Prostate gland (tissue), 2 donors: ENCODE data around the gene ZNF837. TPM values are rescaled to one million over a fixed set of nuclear protein-coding genes. Genes with fewer than 3 reads are reported as not detected.

Source experiments
- DNase-seq: peaks from one replicate; pipeline ENCODE4 v3.0.0-alpha.2; 2019; ENCODE audit warnings: low spot score
- H3K27ac ChIP-seq, 2 donors: fragments of 200-600 bp; sonication (generic); 2 replicates each; pipeline ENCODE4 v1.5.1; 2017 to 2019
- H3K27me3 ChIP-seq: fragments of 200-600 bp; sonication (generic); replicated peaks from 2 replicates; pipeline ENCODE4 v1.5.1; 2019; ENCODE audit not compliant: insufficient read depth
- H3K36me3 ChIP-seq, 2 donors: fragments of 200-600 bp; sonication (generic); 1 replicate in 1 of 2; 2 replicates in 1 of 2; pipeline versions ENCODE4 v1.5.1 to v1.8.1; 2017 to 2019
- H3K4me1 ChIP-seq: fragments of 200-600 bp; sonication (generic); replicated peaks from 2 replicates; pipeline ENCODE4 v1.5.1; 2019
- H3K4me3 ChIP-seq, 2 donors: fragments of 200-600 bp; sonication (generic); 2 replicates each; pipeline ENCODE4 v1.5.1; 2017 to 2019
- H3K9me3 ChIP-seq: fragments of 200-600 bp; sonication (generic); 2 replicates; pipeline ENCODE4 v1.5.1; 2017
- POLR2A ChIP-seq: fragments of 450-650 bp; IDR thresholded peaks from one replicate; pipeline ENCODE4 v1.6.1; 2016; ENCODE audit warnings: antibody characterized with exemption, mild to moderate bottlenecking
- POLR2AphosphoS5 ChIP-seq: sonication (generic); formaldehyde crosslinking; IDR thresholded peaks from one replicate; pipeline ENCODE4 v1.6.1; 2017; ENCODE audit warnings: antibody characterized with exemption
- WGBS: methylation state at CpG from one replicate; pipeline ENCODE4 v1.1.5; 2018; 5-methylcytosine and 5-hydroxymethylcytosine counted together
- intact Hi-C: fragments of 100-400 bp; cut with DNase I; formaldehyde crosslinking; loops from one replicate; pipeline ENCODE4 v1.14.2; 2022
- total RNA-seq, 2 donors: library from RNA; depleted of rRNA; stranded (reverse); fragments of >200 nt; gene quantifications; one replicate each; pipeline ENCODE4 v1.1.0, GENCODE V29; 2016
- TF ChIP-seq, protein P1 (sequence below), 4 experiments: fragments of 200-600 bp in 2 of 4; fragments of 450-650 bp in 2 of 4; sonication (generic) in 2 of 4; IDR thresholded peaks; 1 replicate in 3 of 4; 2 replicates in 1 of 4; pipeline ENCODE4 v1.5.1; 2016 to 2019; ENCODE audit warnings: antibody characterized with exemption in 4 of 4, mild to moderate bottlenecking in 2 of 4, moderate library complexity in 2 of 4

Gene ZNF837
- total RNA-seq, 2 donors from 2014 or later: 12.2 to 15.7 TPM

DNA sequence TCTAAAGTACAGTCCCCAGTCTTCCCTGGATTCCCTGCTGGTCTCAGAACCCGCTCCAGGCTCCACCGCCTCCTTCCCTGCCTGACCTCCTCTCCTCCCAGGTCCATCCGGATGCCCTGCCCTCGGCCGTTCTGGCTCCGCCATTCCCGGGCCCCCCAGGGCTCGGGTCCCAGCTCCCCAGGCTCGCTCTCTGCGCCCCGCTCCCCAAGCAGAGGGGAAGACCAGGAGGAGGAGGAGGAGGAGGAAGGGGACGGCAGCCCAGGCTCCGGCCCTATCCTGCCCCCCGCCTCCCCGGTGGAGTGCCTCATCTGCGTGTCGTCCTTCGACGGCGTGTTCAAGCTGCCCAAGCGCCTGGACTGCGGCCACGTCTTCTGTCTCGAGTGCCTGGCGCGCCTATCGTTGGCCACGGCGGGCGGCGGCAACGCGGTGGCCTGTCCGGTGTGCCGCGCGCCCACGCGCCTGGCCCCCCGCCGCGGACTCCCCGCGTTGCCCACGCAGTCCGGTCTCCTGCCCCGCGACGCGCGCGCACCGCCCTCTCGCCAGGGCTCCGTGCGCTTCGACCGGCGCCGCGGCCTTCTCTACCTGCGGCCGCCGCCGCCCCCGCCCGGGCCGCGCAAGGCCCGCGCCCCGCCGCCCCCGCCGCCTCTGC, 15.3 kb upstream of the ZNF837 start:
- no peaks in the 10 kb centered on the region for H3K27me3 ChIP-seq
- no peaks in the 10 kb centered on the region for H3K9me3 ChIP-seq
- H3K4me3 ChIP-seq: peak overlapping the region; percentile 10 to 36
- peak overlapping the region; percentile 56 to 69 for H3K27ac ChIP-seq
- intact Hi-C loops: no loop called here
- H3K4me1 ChIP-seq: no peaks in the 10 kb centered on the region
- TF ChIP-seq POLR2A (no peak), POLR2AphosphoS5 (no peak)
- TF ChIP-seq, protein P1, sequence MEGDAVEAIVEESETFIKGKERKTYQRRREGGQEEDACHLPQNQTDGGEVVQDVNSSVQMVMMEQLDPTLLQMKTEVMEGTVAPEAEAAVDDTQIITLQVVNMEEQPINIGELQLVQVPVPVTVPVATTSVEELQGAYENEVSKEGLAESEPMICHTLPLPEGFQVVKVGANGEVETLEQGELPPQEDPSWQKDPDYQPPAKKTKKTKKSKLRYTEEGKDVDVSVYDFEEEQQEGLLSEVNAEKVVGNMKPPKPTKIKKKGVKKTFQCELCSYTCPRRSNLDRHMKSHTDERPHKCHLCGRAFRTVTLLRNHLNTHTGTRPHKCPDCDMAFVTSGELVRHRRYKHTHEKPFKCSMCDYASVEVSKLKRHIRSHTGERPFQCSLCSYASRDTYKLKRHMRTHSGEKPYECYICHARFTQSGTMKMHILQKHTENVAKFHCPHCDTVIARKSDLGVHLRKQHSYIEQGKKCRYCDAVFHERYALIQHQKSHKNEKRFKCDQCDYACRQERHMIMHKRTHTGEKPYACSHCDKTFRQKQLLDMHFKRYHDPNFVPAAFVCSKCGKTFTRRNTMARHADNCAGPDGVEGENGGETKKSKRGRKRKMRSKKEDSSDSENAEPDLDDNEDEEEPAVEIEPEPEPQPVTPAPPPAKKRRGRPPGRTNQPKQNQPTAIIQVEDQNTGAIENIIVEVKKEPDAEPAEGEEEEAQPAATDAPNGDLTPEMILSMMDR (IDR thresholded peaks at IDR 0.05): no peak
- H3K36me3 ChIP-seq: peaks cover 12 to 22% of the 10 kb centered on the region in 2 donors
- 3% methylated on average over 51 of the region's 75 CpGs for WGBS
- no peak for DNase-seq

DNA sequence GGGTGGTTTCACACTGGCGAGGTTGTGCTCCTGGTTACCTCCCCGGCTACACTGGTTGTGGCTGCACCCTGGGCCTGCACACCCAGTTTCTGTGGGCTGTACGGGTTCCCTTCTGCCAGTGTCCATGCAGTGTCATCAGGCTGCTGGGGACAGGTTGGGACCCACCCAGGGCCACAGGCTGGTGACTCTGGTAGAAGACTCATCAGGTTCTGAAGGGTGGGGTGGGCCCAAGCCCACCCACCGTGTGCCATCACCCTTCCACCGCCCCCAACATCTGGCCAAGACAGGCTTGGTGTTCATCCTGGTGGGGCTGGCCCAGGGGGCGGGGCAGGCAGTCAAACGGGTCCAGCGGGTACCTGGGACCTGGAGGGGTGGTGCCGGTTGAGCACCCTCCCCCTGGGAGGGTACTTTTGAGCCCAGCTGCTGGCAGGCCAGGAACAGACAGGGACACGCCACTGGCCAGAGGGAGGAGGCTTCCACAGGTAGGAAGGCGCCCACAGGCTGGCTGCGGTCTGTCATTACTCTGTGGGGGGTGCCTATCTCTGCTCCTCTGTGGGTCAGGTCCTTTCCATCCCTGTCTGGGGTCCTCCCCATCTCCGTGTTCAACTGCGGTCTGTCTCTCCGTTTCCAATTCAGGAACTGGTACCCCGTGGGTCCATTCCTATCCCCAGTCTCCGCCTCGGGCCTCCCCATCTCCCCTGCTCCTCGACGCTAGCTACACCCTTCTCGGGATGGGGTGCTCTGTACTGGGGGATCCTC, 14.6 kb upstream of the ZNF837 start, which contains the start of gene RNF225:
Gene RNF225, plus strand, starts transcription at position 437 of the 759 bp plus-strand sequence. CDS start 434 bp downstream, outside the sequence.
- Histone ChIP-seq H3K27ac (peak within 1 kb of the TSS; percentile 56 to 69), H3K27me3 (no peaks in the 10 kb centered on the region), H3K9me3 (no peaks in the 10 kb centered on the region), H3K4me3 (peak within 1 kb of the TSS; percentile 10 to 36), H3K36me3 (peaks cover 12 to 22% of the 10 kb centered on the region in 2 donors), H3K4me1 (no peaks in the 10 kb centered on the region)
- peak; percentile 89 for DNase-seq
- TF ChIP-seq POLR2A: peak; percentile 87
- TF ChIP-seq, protein P1 (IDR thresholded peaks at IDR 0.05): peak in 1 of 4 experiments; percentile 10
- peak; percentile 96 for TF ChIP-seq POLR2AphosphoS5
- 21% methylated on average over 20 of the region's 21 CpGs for WGBS
- intact Hi-C loops: no loop called here

DNA sequence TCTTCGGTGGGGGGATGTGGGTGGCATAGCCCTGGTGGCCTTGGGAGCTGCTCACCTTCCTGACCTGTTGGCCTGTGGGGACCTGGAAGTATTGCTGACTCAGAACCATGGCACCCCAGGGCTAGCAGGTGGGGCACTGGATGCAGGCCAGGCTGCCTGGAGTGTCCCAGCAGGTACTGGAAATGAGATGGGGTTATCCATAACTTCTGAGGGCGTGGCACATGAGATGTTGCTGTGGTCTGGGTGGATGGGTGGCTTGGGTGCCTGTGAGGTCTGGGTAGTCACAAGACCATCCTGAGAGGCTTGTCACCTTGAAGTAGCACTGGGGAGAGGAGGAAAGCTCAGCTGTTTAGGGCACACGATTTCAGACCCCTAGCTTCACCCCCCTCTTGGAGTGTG, 14.0 kb upstream of the ZNF837 start:
- H3K36me3 ChIP-seq: peaks cover 12 to 22% of the 10 kb centered on the region in 2 donors
- no peaks in the 10 kb centered on the region for H3K4me1 ChIP-seq
- H3K27me3 ChIP-seq: no peaks in the 10 kb centered on the region
- DNase-seq: no peak
- peak overlapping the region; percentile 56 to 69 for H3K27ac ChIP-seq
- WGBS: 65% methylated on average over 3 of the region's 3 CpGs
- no peaks in the 10 kb centered on the region for H3K9me3 ChIP-seq
- intact Hi-C loops: no loop called here
- no peak overlapping the region for H3K4me3 ChIP-seq
- TF ChIP-seq POLR2AphosphoS5 (no peak), POLR2A (no peak)
- TF ChIP-seq, protein P1 (IDR thresholded peaks at IDR 0.05): no peak

DNA sequence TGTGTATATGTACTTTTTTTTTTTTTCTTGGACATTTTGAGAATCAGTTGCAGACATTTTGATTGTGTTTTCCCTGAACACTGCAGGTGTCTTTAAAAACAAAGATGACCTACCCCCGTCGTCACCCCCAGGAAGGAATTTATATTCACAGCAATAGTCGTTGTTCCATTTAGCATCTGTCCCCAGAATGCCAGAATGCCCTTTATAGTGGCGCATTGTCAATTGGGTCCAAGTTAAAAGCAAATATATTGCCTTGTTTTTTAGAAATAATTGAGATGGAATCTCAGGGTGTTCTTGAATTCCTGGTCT, 12.8 kb upstream of the ZNF837 start:
- Histone ChIP-seq H3K36me3 (peaks cover 12 to 22% of the 10 kb centered on the region in 2 donors), H3K4me1 (no peaks in the 10 kb centered on the region), H3K9me3 (no peaks in the 10 kb centered on the region), H3K27ac (no peak overlapping the region), H3K27me3 (no peaks in the 10 kb centered on the region), H3K4me3 (no peak overlapping the region)
- intact Hi-C loops: no loop called here
- TF ChIP-seq POLR2AphosphoS5: no peak
- TF ChIP-seq POLR2A: no peak
- TF ChIP-seq, protein P1 (IDR thresholded peaks at IDR 0.05): no peak
- no peak for DNase-seq
- 80% methylated on average over 4 of the region's 4 CpGs for WGBS
